GM21786 (cell line): ENCODE results near the gene ARHGEF7.

ENCODE experiments used
- ATAC-seq: cut with Tn5 transposase; IDR thresholded peaks from one replicate; pipeline ENCODE4 v1.9.1; 2021; ENCODE audit not compliant: unreplicated experiment

Gene ARHGEF7

DNA sequence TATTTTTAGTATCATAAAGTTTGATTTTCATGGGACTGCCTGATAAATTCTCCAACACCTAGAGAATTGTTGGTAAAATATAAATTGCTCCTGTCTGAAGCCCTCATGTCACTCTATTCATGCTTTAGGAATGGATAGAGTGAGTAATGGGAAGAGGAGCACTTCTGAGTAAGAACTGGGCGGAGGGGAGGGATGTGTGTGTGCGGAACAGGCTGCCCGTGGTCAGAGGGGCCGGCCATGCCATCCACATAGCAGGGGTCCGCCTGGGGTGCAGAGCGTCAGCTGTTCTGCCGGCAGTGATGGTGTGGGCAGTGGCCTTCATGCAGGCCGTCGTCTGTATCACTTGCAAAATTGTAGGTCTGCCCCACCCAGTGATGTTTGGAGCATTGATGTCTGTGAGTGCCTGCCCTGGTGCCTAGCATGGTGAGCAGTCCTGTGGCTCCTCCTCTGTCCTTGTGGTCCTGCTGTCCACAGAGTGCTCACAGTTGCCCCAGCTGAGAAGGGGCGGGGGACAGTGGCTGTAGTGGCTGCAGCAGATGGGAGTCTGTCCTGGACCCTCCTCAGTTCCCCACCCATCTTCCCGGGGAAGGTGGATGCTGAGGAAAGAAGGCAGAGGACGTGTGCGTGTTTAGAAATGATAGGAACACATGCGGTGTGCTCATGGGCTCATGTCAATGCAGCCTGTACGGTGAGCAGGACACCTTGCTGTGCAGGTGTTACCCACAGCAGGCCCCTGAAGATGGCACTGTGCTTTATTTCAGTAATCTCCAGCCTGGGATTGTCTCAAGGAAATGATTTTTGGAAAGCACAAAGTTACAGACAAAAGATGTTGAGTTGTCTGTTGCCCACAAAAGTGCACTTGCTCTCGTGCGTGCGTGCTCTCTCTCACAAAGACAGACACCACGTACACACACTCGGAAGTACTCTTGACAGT lies 155.9 kb downstream of the ARHGEF7 start:
- no peak for ATAC-seq

DNA sequence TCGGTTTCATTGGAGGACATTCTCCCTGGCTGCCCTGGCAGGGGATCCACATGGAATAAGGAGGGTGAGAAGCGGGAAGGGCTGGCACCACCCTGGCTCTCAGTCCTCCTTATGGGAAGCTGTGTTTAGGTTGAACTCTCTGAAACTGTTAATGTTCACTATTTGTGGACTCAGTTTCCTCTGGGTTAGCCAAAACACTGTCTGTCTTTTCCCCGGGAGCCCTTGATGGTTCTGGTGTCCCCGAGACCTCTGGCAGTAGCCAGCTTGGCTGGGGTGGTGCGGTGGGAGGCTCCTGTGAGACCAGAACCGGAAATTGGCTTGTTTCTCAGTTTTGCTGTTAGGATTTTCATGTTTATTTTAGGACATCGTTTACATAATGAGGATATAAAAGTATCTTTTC lies 157.0 kb downstream of the ARHGEF7 start:
- no peak for ATAC-seq

DNA sequence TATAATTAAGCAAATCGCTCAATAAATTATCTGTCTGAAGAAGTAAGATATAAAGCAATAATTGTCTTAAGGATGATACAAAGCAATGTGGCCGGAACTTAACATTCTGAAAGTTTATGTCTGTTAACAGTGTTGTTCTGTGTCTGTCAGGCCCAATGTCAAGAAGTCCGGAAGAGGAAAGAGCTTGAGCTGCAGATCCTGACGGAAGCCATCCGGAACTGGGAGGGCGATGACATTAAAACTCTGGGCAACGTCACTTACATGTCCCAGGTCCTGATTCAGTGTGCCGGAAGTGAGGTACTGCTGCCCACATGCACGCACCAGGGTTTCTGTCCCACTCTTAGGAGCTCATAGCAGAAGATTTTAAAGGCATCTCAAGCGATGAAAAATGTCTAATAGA lies 160.3 kb downstream of the ARHGEF7 start:
- no peak for ATAC-seq

DNA sequence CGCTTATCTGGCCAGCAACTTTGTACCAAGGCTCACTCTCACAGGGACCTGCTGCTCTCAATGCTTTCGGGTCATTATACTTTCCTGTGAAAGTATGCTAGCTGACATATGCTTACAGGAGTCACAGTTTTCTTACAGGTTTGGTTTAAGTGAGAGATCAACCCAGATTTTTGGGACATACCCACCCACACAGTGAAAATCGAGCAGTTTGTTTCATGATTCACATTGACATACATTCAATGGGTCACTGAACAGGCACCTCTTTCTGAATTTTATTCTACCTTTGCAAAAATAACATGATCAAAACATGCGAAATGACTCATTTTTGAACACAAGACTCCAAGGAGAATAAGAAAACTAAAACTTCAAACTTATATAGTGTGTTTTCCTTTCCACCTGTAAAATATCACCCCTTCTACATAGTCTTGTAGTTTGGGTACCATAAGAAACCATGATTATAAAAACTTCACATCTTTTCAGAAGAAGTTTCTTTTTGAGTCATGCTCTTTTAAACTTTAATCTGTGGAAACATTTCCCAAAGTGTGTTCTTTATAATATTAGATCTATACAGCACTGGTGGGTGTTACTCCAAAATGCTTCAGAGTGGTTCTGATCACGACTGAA lies 161.0 kb downstream of the ARHGEF7 start:
- no peak for ATAC-seq

DNA sequence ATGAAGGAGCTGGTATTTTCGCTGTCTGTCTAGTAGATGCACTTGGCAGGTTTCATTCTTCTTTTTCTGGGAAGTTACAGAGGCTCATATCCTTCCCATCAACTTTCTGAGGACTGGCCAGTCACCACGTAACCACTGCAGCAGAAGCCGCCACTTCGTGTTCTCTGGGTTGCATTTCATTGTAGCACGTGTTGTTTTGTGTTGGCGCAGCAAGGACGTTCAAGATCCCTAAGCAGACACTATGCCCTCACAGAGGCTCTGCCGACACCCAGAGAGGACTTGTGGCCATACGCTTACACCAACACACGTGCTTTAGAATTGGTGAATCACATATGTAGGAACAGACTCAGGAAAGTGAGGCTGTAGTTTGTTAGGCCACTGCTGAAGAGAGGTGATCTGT lies 163.1 kb downstream of the ARHGEF7 start:
- no peak for ATAC-seq

DNA sequence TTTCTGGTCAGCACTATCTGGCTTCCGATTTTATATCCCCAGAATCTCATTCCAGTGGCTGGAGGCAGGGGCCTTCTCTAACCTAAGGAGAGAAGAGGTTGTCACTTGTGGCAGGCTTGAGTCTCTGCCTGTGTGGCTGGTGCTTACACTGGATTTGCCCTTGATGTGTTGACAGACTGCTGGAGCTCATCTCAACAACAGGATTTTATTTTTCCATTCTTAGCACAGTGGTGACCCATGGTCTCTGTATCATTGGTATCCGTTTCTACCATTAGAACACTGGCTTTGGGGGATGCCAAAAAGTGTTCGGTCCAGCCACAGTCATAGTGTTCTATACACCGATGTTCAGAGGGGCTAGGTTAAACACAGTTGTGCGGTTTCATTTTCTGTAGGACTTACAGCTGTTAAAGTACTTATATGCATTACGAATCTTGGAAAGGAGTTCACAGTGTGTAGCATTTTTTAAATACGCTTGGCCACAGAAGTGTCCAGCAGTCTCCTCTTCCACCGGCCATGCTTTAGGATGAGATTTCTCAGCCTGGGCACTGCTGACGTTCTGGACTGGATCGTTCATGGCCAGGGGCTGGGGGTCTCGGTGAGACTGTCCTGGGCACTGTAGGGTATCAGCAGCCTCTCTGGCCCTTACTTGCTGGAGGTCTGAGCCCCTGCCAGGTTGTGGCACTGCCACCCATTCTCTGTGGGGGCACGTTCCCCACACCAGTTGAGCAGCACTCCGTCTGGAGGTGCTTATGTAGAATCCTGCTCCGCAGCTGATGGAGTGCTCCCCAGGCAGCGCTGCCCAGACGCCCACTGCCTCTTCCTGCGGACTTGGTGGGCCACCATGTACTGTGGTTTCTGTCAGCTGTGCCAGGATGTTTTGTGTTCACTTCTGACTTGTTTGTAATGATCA lies 163.9 kb downstream of the ARHGEF7 start:
- no peak for ATAC-seq

DNA sequence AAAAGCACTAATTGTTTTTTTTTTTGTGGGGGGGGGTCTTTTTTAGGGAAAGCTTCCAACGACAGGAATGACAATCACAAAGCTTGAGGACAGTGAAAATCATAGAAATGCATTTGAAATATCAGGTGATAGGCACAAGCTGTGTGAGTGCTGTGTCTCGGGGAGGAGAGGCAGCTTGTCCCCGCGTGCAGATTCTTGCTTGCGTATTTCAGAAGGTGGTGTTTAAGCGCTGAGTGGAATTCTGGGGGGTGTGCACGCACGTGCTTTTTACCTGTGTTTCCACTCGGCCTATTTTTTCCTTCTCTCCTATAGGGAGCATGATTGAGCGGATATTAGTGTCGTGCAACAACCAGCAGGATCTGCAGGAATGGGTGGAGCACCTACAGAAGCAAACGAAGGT lies 165.1 kb downstream of the ARHGEF7 start:
- ATAC-seq: no peak

DNA sequence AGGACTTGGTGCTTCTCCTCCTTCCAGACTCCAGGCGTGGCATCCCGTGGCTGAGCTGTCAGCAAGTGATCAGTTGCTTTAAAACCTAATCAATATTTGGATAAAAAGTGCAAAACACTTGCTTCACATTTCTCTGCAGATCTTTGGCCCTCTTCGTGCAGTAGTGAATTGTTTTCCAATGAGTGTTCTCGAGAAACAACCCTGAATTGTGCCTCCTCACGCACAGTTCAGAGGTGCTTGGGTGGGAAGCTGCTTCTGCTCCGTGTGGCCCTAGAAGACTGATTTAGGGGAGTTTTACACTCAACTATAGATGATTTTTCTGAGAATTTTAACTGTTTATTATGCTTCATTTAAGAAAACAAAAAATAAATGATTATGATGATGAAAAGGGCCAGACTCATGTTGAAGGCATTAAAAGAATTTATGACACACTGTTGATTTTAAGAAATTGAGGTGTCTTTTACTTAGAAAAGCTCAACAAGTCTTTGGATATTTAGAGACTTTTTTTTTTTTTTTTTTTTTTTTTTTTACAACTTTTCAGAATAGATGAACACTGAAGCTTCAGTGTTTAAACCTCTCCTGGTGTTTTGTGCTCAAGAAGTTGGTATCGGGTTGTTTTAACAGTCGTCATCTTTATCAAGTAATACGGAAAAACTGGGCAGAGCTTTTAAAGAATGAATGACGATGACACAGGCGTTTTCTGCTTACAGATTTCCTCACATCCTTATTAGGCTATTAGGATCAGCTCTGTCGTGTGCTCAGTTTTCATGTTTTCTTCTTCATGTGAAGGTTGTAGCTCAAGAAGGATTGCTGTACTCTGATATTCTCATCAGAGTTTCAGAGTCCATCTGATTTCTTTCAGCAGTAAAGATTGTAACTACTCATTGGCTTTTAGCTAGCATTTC lies 165.8 kb downstream of the ARHGEF7 start:
- ATAC-seq: no peak

DNA sequence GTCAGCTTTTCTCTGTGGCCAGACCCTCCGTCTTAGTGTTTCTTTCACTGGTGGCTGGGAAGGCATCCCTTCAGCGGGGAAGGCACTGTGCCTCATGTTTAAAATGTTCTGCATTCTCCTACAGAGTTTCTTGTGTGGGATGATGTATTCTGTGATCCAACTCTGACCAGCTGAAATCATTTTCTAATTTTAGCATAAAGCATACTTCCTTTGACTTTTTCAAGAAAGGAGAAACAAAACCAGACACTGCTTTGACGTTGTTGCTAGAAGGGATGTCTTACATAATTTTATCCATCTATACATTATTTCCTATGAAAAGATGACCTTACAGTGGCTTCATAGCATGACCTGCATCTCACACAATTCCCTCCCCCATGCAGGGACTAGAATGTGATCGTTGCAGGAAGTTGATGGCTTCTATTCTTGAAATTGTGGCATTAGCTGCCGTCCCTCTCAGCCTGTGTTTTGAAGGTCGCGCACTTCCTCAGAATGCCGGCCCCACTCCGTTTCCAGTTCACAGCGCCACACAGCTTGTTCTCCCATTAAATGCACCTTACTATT lies 166.7 kb downstream of the ARHGEF7 start:
- ATAC-seq: no peak

DNA sequence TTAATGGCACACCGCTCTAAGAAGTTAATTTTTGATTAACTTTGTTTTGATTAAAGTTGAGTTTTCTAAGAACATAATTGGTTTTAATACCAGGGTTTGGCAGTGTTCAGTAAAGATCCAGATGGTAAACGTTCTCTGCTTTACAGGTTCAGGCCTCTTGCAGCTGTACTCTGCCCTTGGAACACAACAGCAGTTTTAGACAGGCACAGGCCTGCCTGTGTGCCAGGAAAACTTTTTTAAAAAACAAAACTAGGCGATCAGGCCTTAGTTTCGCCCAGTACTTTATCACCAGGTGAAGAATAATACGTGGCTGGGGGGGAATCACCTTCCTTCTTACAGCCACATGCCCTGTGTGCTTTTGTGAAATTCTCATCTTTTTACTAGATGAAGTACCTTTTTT lies 167.3 kb downstream of the ARHGEF7 start:
- no peak for ATAC-seq

DNA sequence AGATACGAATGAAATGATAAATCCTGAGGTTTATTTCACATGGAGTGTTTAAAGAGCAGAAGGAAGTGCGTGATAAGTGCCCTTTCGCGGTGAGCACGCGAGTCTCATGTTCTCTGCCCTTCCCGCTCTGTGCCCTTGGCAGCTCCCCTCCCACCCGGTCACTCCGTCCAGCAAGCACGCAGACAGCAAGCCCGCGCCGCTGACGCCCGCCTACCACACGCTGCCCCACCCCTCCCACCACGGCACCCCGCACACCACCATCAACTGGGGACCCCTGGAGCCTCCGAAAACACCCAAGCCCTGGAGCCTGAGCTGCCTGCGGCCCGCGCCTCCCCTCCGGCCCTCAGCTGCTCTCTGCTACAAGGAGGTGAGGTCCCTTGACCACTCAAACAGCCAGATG lies 167.9 kb downstream of the ARHGEF7 start:
- no peak for ATAC-seq

DNA sequence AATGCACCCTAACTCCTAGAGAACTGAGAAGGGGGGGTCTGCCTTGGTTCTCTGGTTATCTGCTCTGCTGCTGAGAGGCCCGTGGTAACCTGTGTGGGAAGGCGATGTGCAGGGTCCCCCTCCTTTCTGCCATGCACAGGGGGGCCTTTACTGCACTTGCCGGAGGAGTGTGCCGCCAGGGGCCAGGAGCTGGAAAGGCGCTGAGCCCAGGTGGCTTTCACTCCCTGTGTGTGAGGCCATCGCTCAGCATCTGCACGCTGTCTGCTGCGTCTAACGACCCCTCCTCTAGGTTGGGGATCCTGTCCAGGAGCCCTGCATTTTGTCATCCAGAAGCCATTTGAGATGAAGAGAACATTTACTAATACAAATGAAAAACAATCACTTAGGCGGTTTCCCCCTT lies 168.3 kb downstream of the ARHGEF7 start:
- no peak for ATAC-seq

DNA sequence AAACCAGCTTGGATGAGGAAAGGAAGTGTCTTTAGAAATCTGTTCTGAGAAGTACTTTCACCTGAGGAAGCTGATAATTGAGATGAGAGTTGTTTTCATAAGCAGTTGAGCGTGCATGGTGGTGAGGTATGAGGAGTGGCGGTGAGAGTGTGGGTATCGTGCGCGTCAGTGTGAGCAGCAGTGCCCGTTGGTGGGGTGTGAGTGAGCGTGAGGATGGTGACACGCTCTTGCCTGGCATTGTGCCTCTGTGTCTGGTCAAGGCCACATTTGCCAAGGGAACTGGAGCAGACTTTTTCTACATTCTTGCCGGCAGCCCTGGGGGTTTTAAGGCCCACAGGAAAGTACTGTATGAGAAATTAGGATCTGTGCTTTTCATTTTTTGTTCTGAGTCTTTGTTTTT lies 168.9 kb downstream of the ARHGEF7 start:
- ATAC-seq: no peak

DNA sequence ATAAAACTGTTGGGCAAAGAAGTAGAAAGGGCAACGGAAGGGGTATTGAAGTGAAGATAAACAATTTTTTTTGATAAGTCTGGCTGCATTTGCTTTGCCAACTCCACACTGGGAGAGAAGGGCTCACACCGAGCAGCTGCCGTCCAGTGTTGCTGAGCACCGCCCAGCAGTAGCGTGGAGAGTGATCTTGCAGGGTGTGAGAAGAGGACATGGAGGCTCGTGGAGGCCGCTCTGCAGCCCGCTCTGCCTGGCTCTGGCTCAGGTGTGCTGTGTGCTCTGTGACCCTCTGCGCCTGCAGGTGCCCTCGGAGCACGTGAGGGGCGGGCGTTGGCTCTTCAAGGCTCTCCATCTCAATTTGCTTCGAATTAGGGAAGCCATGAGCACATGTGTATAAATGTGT lies 169.5 kb downstream of the ARHGEF7 start:
- no peak for ATAC-seq

DNA sequence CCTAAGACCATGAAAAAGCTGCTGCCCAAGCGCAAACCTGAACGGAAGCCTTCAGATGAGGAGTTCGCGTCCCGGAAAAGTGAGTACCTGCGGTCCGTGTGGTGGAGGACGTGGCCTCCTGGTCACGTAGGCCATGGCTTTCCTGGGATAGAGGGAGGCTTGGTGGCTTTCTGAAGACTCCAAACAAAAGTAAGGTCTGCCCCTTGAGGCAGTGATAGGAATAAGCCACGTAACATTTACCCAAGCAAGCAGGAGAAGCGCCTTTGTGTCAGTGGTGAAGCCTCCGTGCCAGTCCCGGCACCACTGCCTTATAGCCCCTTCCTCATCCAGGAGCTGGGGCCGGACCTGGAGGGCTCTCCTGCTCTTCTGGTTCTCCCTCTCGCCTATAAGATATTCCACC lies 171.1 kb downstream of the ARHGEF7 start:
- ATAC-seq: no peak

DNA sequence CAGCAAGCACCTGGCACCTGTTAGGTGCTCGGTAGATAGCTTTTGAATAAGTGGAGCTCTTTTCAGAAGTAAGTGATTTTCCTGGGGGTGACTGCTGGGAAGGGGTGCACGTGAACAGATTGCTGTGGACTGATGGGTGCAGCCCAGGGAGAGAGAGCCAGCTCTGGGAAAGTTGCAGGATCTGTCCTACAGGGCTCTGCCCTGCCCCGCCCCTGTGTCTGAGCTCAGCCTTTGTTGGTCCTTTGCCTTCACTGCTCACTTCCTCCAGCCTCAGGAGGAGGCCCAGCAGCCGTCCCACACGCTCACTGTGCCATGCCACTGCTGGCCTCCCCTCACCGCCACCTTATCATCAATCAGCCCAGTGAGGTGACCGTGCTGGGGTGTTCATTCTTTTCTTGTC lies 171.6 kb downstream of the ARHGEF7 start:
- no peak for ATAC-seq

DNA sequence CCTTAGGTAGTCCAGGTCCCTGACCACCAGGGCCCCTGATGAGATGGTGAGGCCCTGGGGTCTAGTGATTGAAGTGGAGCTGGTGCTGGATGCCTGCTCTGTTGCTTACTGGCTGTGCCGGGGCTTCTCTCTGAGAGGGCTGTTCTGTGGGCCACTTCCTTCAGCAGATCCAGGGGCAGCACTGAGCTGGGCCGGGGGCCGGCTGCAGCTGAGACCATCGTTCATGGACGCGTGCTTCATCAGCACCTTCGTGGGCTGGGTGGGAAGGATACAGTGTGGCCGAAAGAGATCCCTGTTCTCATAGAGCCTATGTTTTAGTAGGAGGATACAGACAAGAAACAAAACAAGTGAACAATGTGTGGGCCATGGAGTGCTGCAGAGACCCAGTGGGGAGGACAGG lies 172.1 kb downstream of the ARHGEF7 start:
- no peak for ATAC-seq

DNA sequence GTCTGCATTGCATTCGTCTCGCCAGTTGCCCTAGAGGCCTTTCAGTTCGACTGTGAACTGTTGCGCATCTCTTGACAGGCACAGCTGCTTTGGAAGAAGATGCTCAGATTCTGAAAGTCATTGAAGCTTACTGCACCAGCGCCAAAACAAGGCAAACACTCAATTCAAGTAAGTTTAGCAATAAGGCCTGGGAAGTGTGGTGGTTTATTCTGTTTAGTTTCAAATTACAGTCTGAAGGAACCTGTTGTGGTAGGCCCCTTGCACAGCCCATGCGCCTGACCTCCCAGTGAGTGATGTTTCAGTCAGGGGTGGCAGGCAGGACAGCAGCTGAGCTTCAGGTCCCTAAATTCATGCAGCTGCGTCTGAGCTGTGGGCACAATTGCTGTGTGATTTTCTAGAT lies 173.2 kb downstream of the ARHGEF7 start:
- ATAC-seq: no peak

DNA sequence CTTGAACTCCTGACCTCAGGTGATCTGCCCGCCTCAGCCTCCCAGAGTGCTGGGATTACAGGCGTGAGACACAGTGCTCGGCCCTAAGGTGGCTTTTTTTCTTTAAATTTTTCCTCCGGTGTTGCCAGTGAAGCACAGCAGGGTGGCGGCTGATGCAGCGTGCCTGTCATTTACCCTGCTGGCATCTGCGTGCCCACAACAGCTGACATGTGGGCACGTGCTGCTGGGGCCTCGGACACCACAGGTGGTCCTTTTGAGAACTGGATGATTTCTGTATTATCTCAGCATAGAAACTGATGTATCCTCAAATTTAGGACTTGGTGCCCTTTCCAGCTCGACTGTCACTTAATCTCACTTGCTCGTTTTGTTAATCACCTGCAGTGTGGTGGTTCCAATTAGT lies 174.1 kb downstream of the ARHGEF7 start:
- ATAC-seq: no peak

DNA sequence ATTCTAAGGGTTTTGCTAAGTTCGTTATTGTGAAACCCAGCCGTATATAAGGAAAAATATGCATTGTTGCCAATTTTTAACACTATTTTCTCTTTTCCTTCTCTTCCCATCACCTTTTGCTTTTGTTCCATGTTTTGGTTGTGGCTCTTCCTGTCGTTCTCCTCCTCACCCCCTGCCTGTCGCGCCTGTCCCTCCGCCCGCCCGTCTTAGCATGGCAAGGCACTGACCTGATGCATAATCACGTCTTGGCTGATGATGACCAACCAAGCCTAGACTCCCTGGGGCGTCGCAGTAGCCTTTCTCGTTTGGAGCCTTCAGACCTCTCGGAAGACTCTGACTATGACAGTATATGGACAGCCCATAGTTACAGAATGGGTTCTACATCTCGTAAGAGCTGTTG lies 176.8 kb downstream of the ARHGEF7 start:
- ATAC-seq: no peak
